Sigmoid colon (tissue), 7 donors: ENCODE data around the gene TIMP2. TPM values are rescaled to one million over a fixed set of nuclear protein-coding genes. Genes with fewer than 3 reads are reported as not detected.
A peak's percentile ranks its signal among the peaks of the same experiment; 100 is the strongest.

Experiments used
- DNase-seq: peaks from one replicate; pipeline ENCODE4 v3.0.0-alpha.2; 2019
- H3K27ac ChIP-seq, 4 donors: fragments of 200-600 bp; sonication (generic); one replicate each; pipeline ENCODE4 v1.5.1; 2016 to 2019; ENCODE audit warnings: mild to moderate bottlenecking in 1 of 4
- H3K27me3 ChIP-seq, 3 donors: fragments of 200-600 bp; sonication (generic); one replicate each; pipeline ENCODE4 v1.5.1; 2019; ENCODE audit warnings: mild to moderate bottlenecking in 1 of 3
- H3K36me3 ChIP-seq, 4 donors: fragments of 200-600 bp; sonication (generic); one replicate each; pipeline ENCODE4 v1.5.1; 2016 to 2019
- H3K4me1 ChIP-seq, 4 donors: fragments of 200-600 bp; sonication (generic); one replicate each; pipeline ENCODE4 v1.5.1; 2017 to 2019
- H3K4me3 ChIP-seq, 4 donors: fragments of 200-600 bp; sonication (generic); one replicate each; pipeline ENCODE4 v1.5.1; 2017 to 2019; ENCODE audit warnings: mild to moderate bottlenecking in 2 of 4, moderate library complexity in 1 of 4
- H3K9me3 ChIP-seq, 4 donors: fragments of 200-600 bp in 3 of 4; sonication (generic) in 3 of 4; one replicate each; pipeline versions ENCODE4 v1.5.1 to v1.6.1; 2013 to 2019
- CTCF ChIP-seq, 4 experiments: fragments of 450-650 bp in 3 of 4; fragments of 200-600 bp in 1 of 4; IDR thresholded peaks; one replicate each; pipeline ENCODE4 v1.5.1; 2016 to 2019; ENCODE audit warnings: antibody characterized with exemption in 4 of 4, mild to moderate bottlenecking in 3 of 4, moderate library complexity in 2 of 4
- EP300 ChIP-seq, 4 donors: sonication (generic); formaldehyde crosslinking; IDR thresholded peaks; one replicate each; pipeline ENCODE4 v1.6.1; 2017; ENCODE audit warnings: antibody characterized with exemption in 4 of 4
- POLR2A ChIP-seq, 2 donors: fragments of 450-650 bp; IDR thresholded peaks; one replicate each; pipeline ENCODE4 v1.6.1; 2016; ENCODE audit warnings: antibody characterized with exemption in 2 of 2, mild to moderate bottlenecking in 2 of 2, moderate library complexity in 2 of 2
- POLR2AphosphoS5 ChIP-seq, 4 donors: sonication (generic); formaldehyde crosslinking; IDR thresholded peaks; one replicate each; pipeline ENCODE4 v1.6.1; 2017; ENCODE audit warnings: antibody characterized with exemption in 4 of 4
- WGBS, 2 donors: extraction: QIAGEN DNeasy Blood & Tissue Kit; methylation state at CpG; one replicate each; pipeline ENCODE4 v1.1.7; 2013; 5-methylcytosine and 5-hydroxymethylcytosine counted together
- intact Hi-C: fragments of 100-400 bp; cut with DNase I; formaldehyde crosslinking; loops from one replicate; pipeline ENCODE4 v1.15.1; 2023
- polyA plus RNA-seq, 3 donors: library from polyadenylated mRNA; stranded (reverse); fragments of 200-250 nt; gene quantifications; one replicate each; pipeline ENCODE4 v1.2.3, GENCODE V29; 2013
- total RNA-seq, 4 donors: library from RNA; depleted of rRNA; stranded (reverse); fragments of >200 nt; gene quantifications; one replicate each; pipeline ENCODE4 v1.1.0, GENCODE V29; 2016
- donor health status: healthy with polysubstance abuse.
- donor health status: Bipolar disorder and iron deficiency.
- donor health status: healthy.

The TIMP2 gene
- total and polyA plus RNA-seq, 7 donors: 16.4 to 227 (median 142) TPM

- peak overlapping the region in 1 of 4 donors; percentile 48 for H3K27ac ChIP-seq
- 88 to 92% methylated on average over 29 of the region's 29 CpGs for WGBS, 2 donors
- TF ChIP-seq EP300 (IDR thresholded peaks at IDR 0.05) (no peak), POLR2A (IDR thresholded peaks at IDR 0.05) (no peak), CTCF (IDR thresholded peaks at IDR 0.05) (no peak), POLR2AphosphoS5 (IDR thresholded peaks at IDR 0.05) (no peak)
- H3K9me3 ChIP-seq: no peaks in the 10 kb centered on the region
- H3K36me3 ChIP-seq: peaks cover 0 to 17% (median 10%) of the 10 kb centered on the region in 4 donors
- no peak for DNase-seq
- H3K27me3 ChIP-seq: no peaks in the 10 kb centered on the region
- peaks cover 0 to 92% (median 79%) of the 10 kb centered on the region in 4 donors for H3K4me1 ChIP-seq
- H3K4me3 ChIP-seq: no peak overlapping the region
- intact Hi-C loops: no loop called here
Observed at GRCh38 chr17:78900816-78901215, 24.4 kb downstream of the TIMP2 start.

GRCh38 chr17:78899361-78900260, 25.6 kb downstream of the TIMP2 start:
- WGBS, 2 donors: 73 to 77% methylated on average over 18 of the region's 18 CpGs
- Histone ChIP-seq H3K36me3 (peaks cover 0 to 17% (median 10%) of the 10 kb centered on the region in 4 donors), H3K4me3 (no peak overlapping the region), H3K27ac (peak overlapping the region; percentile 5 to 76 (median 36)), H3K9me3 (no peaks in the 10 kb centered on the region), H3K27me3 (no peaks in the 10 kb centered on the region), H3K4me1 (peaks cover 0 to 92% (median 79%) of the 10 kb centered on the region in 4 donors)
- TF ChIP-seq CTCF (IDR thresholded peaks at IDR 0.05): no peak
- no peak for TF ChIP-seq POLR2A (IDR thresholded peaks at IDR 0.05)
- intact Hi-C loops: no loop called here
- DNase-seq: no peak

- Histone ChIP-seq H3K27me3 (no peaks in the 10 kb centered on the region), H3K4me1 (peaks cover 0 to 92% (median 79%) of the 10 kb centered on the region in 4 donors), H3K36me3 (peaks cover 0 to 17% (median 10%) of the 10 kb centered on the region in 4 donors), H3K27ac (peak overlapping the region; percentile 5 to 76 (median 36)), H3K4me3 (no peak overlapping the region), H3K9me3 (no peaks in the 10 kb centered on the region)
- TF ChIP-seq POLR2AphosphoS5 (IDR thresholded peaks at IDR 0.05) (no peak), POLR2A (IDR thresholded peaks at IDR 0.05) (no peak), EP300 (IDR thresholded peaks at IDR 0.05) (no peak), CTCF (IDR thresholded peaks at IDR 0.05) (no peak)
- WGBS, 2 donors: 88 to 92% methylated on average over 13 of the region's 13 CpGs
- intact Hi-C loops: no loop called here
- DNase-seq: no peak
Observed at GRCh38 chr17:78898947-78899346, 26.2 kb downstream of the TIMP2 start.

- no peak overlapping the region for H3K4me3 ChIP-seq
- no peaks in the 10 kb centered on the region for H3K9me3 ChIP-seq
- H3K36me3 ChIP-seq: peaks cover 0 to 13% (median 10%) of the 10 kb centered on the region in 4 donors
- no peak for TF ChIP-seq POLR2A (IDR thresholded peaks at IDR 0.05)
- no peak for TF ChIP-seq POLR2AphosphoS5 (IDR thresholded peaks at IDR 0.05)
- intact Hi-C loops: no loop called here
- H3K4me1 ChIP-seq: peaks cover 0 to 92% (median 79%) of the 10 kb centered on the region in 4 donors
- 83 to 90% methylated on average over 17 of the region's 17 CpGs for WGBS, 2 donors
- DNase-seq: no peak
- peak overlapping the region in 3 of 4 donors; percentile 48 to 76 (median 64) for H3K27ac ChIP-seq
- H3K27me3 ChIP-seq: no peaks in the 10 kb centered on the region
Observed at GRCh38 chr17:78898075-78898836, 26.9 kb downstream of the TIMP2 start.

GRCh38 chr17:78897664-78898047, 27.5 kb downstream of the TIMP2 start:
- peaks cover 0 to 92% (median 78%) of the 10 kb centered on the region in 4 donors for H3K4me1 ChIP-seq
- WGBS, 2 donors: 86 to 90% methylated on average over 7 of the region's 7 CpGs

More at GRCh38 chr17:78897664-78898047, 27.5 kb downstream of the TIMP2 start:
- no peak for DNase-seq
- intact Hi-C loops: no loop called here
- Histone ChIP-seq H3K27ac (peak overlapping the region; percentile 64 to 76 (median 68)), H3K4me3 (no peak overlapping the region), H3K9me3 (no peaks in the 10 kb centered on the region), H3K36me3 (peaks cover 0 to 10% (median 8%) of the 10 kb centered on the region in 4 donors), H3K27me3 (no peaks in the 10 kb centered on the region)
- TF ChIP-seq EP300 (IDR thresholded peaks at IDR 0.05): no peak
- TF ChIP-seq POLR2A (IDR thresholded peaks at IDR 0.05): no peak
- TF ChIP-seq POLR2AphosphoS5 (IDR thresholded peaks at IDR 0.05): no peak
- TF ChIP-seq CTCF (IDR thresholded peaks at IDR 0.05): no peak
